ENCODE measurements around the gene ART1.
"Not testable (repeated sequence)": the region's sequence is repeated elsewhere in the genome, so short reads cannot be mapped to it uniquely, and the experiment has no call there.

Gene ART1

DNA sequence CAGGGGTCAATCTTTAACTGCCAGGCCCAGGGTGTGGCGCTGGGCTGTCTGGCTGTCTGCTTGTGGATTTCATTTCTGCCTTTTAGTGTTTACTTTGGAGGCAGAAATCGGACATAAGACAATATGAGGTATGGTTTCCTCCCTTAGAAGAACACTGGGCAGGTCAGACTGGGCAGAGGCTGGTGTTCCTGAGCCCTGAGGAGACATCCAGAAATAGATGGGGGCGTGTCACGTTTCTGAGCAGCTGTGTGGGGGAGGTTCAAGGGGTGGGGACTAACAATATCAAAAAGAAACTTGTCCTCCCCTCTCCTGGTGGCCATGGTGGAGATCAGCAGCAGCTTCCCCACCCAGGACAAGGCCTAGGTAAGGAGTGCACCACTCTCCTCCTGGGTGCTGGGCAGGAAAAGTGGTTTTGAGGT lies at the start of gene ART1:
TSS of gene ART1 (plus strand) at position 312 of the 419 bp plus-strand sequence. CDS start 14,086 bp downstream, outside the sequence.
- Histone ChIP-seq H3K36me3 (ENCODE audit: insufficient read depth, low read length) (no peaks in the 10 kb centered on the region), H3K9ac (ENCODE audit: low read depth, low read length) (no peak within 1 kb of the TSS), H3K9me3 (ENCODE audit: control insufficient read depth, insufficient read depth, low read length) (peaks cover 9% of the 10 kb centered on the region), H3K4me1 (ENCODE audit: insufficient read depth, low read length) (0 out of 2 replicates have a peak, but pooled peaks cover 5% of the 10 kb centered on the region)

- H3K9ac ChIP-seq (ENCODE audit: low read depth, low read length); H3K9me3 ChIP-seq (ENCODE audit: control insufficient read depth, insufficient read depth, low read length); H3K36me3 ChIP-seq (ENCODE audit: insufficient read depth, low read length); H3K4me1 ChIP-seq (ENCODE audit: insufficient read depth, low read length): not testable (repeated sequence)
Measured at GRCh38 chr11:3597743-3598142, 47.2 kb upstream of the ART1 start.

GRCh38 chr11:3600201-3600600 lies 44.7 kb upstream of the ART1 start:
- not testable (repeated sequence) for H3K9ac ChIP-seq (ENCODE audit: low read depth, low read length); H3K9me3 ChIP-seq (ENCODE audit: control insufficient read depth, insufficient read depth, low read length); H3K36me3 ChIP-seq (ENCODE audit: insufficient read depth, low read length); H3K4me1 ChIP-seq (ENCODE audit: insufficient read depth, low read length)

DNA sequence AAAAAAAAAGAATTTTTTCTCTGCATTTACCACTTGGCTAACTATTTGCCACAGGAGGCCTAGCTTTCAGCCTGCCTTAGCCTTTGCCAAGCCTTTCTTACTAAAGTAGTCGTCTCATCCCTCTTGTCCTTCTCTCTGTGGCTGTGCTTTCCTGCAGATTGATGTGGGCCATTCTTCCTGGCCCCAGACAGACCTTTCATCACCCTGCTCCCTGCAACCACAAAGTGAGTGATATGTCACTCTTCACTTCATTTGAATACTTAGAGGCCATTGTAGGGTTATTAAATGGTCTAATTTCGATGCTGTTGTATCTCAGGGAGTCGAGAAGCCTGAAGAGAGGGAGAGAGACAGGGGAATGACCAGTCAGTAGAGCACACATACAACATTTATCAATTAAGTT lies 40.8 kb upstream of the ART1 start:
- no peaks in the 10 kb centered on the region for H3K36me3 ChIP-seq (ENCODE audit: insufficient read depth, low read length)
- H3K4me1 ChIP-seq (ENCODE audit: insufficient read depth, low read length), result no peaks in the 10 kb centered on the region
- H3K9ac ChIP-seq (ENCODE audit: low read depth, low read length), result no peak overlapping the region
- H3K9me3 ChIP-seq (ENCODE audit: control insufficient read depth, insufficient read depth, low read length), result no peaks in the 10 kb centered on the region

- Histone ChIP-seq H3K9me3 (ENCODE audit: control insufficient read depth, insufficient read depth, low read length) (no peaks in the 10 kb centered on the region), H3K36me3 (ENCODE audit: insufficient read depth, low read length) (no peaks in the 10 kb centered on the region), H3K4me1 (ENCODE audit: insufficient read depth, low read length) (no peaks in the 10 kb centered on the region), H3K9ac (ENCODE audit: low read depth, low read length) (no peak overlapping the region)
Measured at GRCh38 chr11:3605283-3605662, 39.7 kb upstream of the ART1 start.

GRCh38 chr11:3605771-3606203 lies 39.1 kb upstream of the ART1 start:
- Histone ChIP-seq H3K36me3 (ENCODE audit: insufficient read depth, low read length) (no peaks in the 10 kb centered on the region), H3K9me3 (ENCODE audit: control insufficient read depth, insufficient read depth, low read length) (no peaks in the 10 kb centered on the region), H3K9ac (ENCODE audit: low read depth, low read length) (no peak overlapping the region), H3K4me1 (ENCODE audit: insufficient read depth, low read length) (no peaks in the 10 kb centered on the region)

GRCh38 chr11:3609416-3610265 lies 35.3 kb upstream of the ART1 start:
- no peaks in the 10 kb centered on the region for H3K4me1 ChIP-seq (ENCODE audit: insufficient read depth, low read length)
- no peak overlapping the region for H3K9ac ChIP-seq (ENCODE audit: low read depth, low read length)
- no peaks in the 10 kb centered on the region for H3K36me3 ChIP-seq (ENCODE audit: insufficient read depth, low read length)
- H3K9me3 ChIP-seq (ENCODE audit: control insufficient read depth, insufficient read depth, low read length), result no peaks in the 10 kb centered on the region

- Histone ChIP-seq H3K4me1 (ENCODE audit: insufficient read depth, low read length) (no peaks in the 10 kb centered on the region), H3K9me3 (ENCODE audit: control insufficient read depth, insufficient read depth, low read length) (no peaks in the 10 kb centered on the region), H3K9ac (ENCODE audit: low read depth, low read length) (no peak overlapping the region), H3K36me3 (ENCODE audit: insufficient read depth, low read length) (no peaks in the 10 kb centered on the region)
Measured at GRCh38 chr11:3610846-3611245, 34.1 kb upstream of the ART1 start.

DNA sequence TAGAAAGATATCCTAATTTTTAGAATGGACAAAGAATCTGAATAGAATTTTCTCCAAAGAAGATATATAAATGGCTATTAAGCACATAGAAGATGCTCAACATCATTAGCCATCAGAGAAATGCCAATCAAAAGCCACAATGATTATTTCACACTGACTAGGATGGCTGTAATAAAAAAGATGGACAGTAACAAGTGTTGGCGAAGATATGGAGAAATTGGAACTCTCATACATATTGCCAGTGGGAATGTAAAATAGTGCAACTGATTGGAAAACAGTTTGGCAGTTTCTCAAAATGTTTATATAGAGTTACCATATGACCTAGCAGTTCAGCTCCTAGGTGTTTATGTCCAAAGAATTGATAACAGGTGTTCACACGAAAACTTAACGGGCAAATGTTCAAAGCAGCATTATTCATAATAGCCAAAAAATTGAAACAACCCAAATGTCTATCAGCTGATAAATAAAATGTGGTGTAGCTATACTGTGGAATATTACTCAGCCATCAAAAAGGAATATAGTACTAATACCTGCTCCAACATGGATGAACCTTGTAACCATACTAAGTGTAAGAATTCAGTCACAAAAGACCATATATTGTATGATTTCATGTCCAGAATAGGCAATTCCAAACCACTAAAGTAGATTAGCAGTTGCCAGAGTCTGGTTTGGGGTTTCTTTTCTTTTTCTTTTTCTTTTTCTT lies 32.8 kb upstream of the ART1 start:
- Histone ChIP-seq H3K36me3 (ENCODE audit: insufficient read depth, low read length) (no peaks in the 10 kb centered on the region), H3K4me1 (ENCODE audit: insufficient read depth, low read length) (no peaks in the 10 kb centered on the region; the same call in 1 of the 2 replicates), H3K9ac (ENCODE audit: low read depth, low read length) (no peak overlapping the region), H3K9me3 (ENCODE audit: control insufficient read depth, insufficient read depth, low read length) (no peaks in the 10 kb centered on the region)

DNA sequence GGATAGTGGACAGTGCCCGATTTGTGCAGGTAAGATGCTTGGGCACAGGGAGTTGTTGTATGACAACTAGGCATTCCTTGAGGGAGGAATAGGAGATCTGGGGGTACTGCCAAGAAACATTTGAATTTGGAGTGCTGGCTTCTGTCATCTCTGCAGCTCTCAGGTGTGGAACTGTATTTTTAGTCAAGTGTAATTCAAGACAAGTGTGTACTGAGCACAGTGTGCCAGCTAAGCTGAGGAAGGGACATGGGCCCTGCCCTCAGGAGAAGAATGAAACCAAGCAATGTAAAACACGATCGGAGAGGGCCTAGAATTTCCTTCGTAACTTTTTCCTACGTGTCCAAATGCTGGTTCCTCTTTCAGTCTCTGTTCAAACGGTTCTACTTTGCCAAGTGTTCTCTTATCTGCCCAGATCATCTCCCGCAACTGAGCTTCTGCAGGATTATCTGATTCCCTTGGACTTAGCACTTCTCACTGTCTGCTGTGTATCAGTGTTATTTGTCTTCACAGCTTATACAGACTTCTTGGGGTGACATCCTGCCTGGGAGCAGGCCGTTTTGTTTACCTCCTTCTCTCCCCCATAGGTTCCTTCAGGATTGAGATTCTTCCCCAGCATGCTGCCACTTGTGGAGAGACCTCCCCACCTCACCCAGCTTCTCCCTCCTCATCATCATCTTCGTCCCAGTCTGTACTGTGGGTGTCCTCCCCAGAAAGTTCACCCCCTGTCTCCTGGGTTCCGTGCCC lies 30.8 kb upstream of the ART1 start:
- H3K9ac ChIP-seq (ENCODE audit: low read depth, low read length), result no peak overlapping the region

GRCh38 chr11:3614742-3615171 lies 30.2 kb upstream of the ART1 start:
- Histone ChIP-seq H3K4me1 (ENCODE audit: insufficient read depth, low read length) (no peaks in the 10 kb centered on the region; the same call in 1 of the 2 replicates), H3K36me3 (ENCODE audit: insufficient read depth, low read length) (no peaks in the 10 kb centered on the region), H3K9ac (ENCODE audit: low read depth, low read length) (no peak overlapping the region), H3K9me3 (ENCODE audit: control insufficient read depth, insufficient read depth, low read length) (no peaks in the 10 kb centered on the region)

More for the DNA sequence above, 30.8 kb upstream of the ART1 start:
- Histone ChIP-seq H3K9me3 (ENCODE audit: control insufficient read depth, insufficient read depth, low read length) (no peaks in the 10 kb centered on the region), H3K4me1 (ENCODE audit: insufficient read depth, low read length) (no peaks in the 10 kb centered on the region; the same call in 1 of the 2 replicates), H3K36me3 (ENCODE audit: insufficient read depth, low read length) (no peaks in the 10 kb centered on the region)

DNA sequence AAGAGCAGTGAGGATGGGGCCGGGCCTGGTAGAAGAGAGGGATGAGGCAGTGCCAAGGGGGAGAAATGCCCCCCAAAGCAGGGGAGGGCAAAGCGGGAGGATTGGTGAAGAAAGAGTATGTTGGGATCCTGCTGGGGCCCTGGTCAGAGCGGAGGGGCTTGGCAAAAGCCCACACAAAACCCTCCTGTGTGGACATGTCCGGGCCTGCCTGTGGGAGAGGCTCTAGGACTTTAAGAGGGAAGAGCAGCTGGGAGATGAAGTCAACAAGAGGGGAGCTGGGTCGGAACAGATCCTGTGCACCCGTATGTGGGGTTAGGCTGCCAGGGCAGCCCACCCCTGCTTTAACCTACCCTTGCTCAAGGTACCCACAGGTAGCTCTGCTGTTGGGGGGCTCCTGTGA lies 28.9 kb upstream of the ART1 start:
- no peaks in the 10 kb centered on the region; the same call in 1 of the 2 replicates for H3K4me1 ChIP-seq (ENCODE audit: insufficient read depth, low read length)
- H3K9ac ChIP-seq (ENCODE audit: low read depth, low read length), result no peak overlapping the region
- no peaks in the 10 kb centered on the region for H3K9me3 ChIP-seq (ENCODE audit: control insufficient read depth, insufficient read depth, low read length)
- no peaks in the 10 kb centered on the region for H3K36me3 ChIP-seq (ENCODE audit: insufficient read depth, low read length)

- Histone ChIP-seq H3K4me1 (ENCODE audit: insufficient read depth, low read length) (no peaks in the 10 kb centered on the region; the same call in 1 of the 2 replicates), H3K9ac (ENCODE audit: low read depth, low read length) (no peak overlapping the region), H3K9me3 (ENCODE audit: control insufficient read depth, insufficient read depth, low read length) (no peaks in the 10 kb centered on the region)
Measured at GRCh38 chr11:3616721-3617460, 28.0 kb upstream of the ART1 start.

GRCh38 chr11:3617990-3618389 lies 26.9 kb upstream of the ART1 start:
- Histone ChIP-seq H3K9ac (ENCODE audit: low read depth, low read length) (no peak overlapping the region), H3K36me3 (ENCODE audit: insufficient read depth, low read length) (no peaks in the 10 kb centered on the region), H3K9me3 (ENCODE audit: control insufficient read depth, insufficient read depth, low read length) (no peaks in the 10 kb centered on the region), H3K4me1 (ENCODE audit: insufficient read depth, low read length) (no peaks in the 10 kb centered on the region; the same call in 1 of the 2 replicates)

More at GRCh38 chr11:3616721-3617460, 28.0 kb upstream of the ART1 start:
- no peaks in the 10 kb centered on the region for H3K36me3 ChIP-seq (ENCODE audit: insufficient read depth, low read length)
